GM21737 (cell line): ENCODE measurements around the gene ZBTB1.
"Not testable (repeated sequence)": the region's sequence is repeated elsewhere in the genome, so short reads cannot be mapped to it uniquely, and the experiment has no call there.

Experiments
- ATAC-seq: cut with Tn5 transposase; IDR thresholded peaks from one replicate; pipeline ENCODE4 v1.9.1; 2021; ENCODE audit warnings: mild to moderate bottlenecking, moderate library complexity; ENCODE audit not compliant: unreplicated experiment

The ZBTB1 gene

DNA sequence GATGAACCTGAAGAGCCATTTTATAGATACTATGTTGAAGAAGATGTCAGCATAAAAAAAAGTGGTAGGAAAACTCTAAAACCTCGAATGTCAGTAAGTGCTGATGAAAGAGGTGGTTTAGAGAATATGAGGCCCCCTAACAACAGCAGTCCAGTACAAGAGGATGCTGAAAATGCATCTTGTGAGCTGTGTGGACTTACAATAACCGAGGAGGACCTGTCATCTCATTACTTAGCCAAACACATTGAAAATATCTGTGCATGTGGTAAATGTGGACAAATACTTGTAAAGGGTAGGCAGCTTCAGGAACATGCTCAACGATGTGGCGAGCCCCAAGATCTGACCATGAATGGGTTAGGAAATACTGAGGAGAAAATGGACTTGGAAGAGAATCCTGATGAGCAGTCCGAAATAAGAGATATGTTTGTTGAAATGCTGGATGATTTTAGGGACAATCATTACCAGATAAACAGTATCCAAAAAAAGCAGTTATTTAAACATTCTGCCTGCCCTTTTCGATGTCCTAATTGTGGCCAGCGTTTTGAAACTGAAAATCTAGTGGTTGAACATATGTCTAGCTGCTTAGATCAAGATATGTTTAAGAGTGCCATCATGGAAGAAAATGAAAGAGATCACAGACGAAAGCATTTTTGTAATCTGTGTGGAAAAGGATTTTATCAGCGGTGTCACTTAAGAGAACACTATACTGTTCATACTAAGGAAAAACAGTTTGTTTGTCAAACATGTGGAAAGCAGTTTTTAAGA is 18.2 kb downstream of the ZBTB1 start:
- ATAC-seq, result no peak

DNA sequence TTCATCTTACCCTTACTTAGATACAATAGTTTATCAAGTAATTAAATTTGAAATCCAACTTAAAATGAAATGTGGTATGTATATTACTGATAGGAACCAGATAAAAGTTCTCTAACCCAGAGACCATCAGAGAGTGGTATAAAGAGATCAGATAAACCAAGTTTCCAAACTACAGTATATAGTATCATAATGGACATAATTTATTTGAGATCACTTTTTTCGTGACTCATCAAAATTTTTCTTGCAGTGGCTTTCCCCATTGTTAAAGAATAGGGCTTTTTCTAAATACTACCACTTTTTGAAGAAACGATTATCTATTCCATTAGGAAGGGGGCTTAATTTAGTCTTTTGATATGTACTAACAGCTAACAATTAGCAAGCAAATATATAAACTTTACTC is 20.8 kb downstream of the ZBTB1 start:
- ATAC-seq, result no peak

DNA sequence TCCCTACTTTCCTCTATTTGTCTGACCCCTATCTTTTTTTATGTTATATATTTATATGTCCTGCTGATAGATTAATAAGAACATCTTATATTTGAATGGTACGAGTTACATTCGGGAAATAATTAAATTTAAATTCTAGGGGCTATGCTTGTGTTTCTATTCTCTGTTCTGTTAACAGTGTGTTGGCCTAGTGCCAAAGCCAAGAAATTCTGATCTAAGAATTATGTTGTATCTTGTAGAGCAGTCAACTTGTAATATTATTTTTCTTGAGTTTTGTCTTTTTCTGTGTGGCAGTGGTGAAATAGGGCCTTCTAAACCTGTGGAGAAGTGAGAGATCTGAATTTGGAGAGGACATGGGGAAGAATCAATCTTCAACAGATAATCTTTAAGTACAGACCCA is 27.0 kb downstream of the ZBTB1 start:
- no peak for ATAC-seq

DNA sequence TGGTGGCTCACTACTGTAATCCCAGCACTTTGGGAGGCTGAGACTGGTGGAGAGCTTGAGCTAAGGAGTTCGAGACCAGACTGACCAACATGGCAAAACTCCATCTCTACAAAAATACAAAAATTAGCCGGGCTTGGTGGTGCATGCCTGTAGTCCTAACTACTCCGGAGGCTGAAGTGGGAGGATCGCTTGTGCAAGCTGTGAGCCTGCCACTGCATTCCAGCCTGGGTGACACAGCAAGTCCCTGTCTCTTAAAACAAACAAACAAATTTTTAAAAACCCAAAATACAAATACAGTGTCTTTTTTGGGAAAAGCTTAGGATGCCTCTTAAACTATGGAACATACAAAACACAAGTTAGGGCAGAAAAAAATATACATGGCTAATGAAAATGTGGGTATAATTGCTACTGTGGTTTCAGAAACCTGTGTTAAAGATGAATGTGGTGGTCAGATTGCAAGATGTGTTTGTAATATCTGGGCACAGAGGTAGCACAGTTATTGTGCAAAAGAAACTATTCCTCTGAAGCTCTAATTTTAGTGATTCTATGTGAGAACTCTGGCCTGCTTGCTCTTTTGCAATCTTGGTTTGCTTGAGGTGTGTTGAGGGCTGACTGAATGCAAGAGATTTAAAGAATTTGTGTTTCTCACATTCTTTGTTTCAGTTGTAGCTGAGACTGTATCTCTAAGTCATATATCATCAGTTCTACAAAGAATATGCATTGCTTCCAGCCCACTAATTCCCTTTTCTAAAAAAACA is 32.1 kb downstream of the ZBTB1 start:
- no peak for ATAC-seq

- ATAC-seq, result peak; percentile 94
Observed at GRCh38 chr14:64540208-64541202, 35.9 kb downstream of the ZBTB1 start, which contains the start of gene HSPA2. HSPA2 (plus strand) TSS chr14:64540741; CDS start chr14:64540850, 109 bp downstream.

DNA sequence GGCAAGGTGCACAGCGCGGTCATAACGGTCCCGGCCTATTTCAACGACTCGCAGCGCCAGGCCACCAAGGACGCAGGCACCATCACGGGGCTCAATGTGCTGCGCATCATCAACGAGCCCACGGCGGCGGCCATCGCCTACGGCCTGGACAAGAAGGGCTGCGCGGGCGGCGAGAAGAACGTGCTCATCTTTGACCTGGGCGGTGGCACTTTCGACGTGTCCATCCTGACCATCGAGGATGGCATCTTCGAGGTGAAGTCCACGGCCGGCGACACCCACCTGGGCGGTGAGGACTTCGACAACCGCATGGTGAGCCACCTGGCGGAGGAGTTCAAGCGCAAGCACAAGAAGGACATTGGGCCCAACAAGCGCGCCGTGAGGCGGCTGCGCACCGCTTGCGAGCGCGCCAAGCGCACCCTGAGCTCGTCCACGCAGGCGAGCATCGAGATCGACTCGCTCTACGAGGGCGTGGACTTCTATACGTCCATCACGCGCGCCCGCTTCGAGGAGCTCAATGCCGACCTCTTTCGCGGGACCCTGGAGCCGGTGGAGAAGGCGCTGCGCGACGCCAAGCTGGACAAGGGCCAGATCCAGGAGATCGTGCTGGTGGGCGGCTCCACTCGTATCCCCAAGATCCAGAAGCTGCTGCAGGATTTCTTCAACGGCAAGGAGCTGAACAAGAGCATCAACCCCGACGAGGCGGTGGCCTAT is 36.8 kb downstream of the ZBTB1 start:
- ATAC-seq, result no peak

DNA sequence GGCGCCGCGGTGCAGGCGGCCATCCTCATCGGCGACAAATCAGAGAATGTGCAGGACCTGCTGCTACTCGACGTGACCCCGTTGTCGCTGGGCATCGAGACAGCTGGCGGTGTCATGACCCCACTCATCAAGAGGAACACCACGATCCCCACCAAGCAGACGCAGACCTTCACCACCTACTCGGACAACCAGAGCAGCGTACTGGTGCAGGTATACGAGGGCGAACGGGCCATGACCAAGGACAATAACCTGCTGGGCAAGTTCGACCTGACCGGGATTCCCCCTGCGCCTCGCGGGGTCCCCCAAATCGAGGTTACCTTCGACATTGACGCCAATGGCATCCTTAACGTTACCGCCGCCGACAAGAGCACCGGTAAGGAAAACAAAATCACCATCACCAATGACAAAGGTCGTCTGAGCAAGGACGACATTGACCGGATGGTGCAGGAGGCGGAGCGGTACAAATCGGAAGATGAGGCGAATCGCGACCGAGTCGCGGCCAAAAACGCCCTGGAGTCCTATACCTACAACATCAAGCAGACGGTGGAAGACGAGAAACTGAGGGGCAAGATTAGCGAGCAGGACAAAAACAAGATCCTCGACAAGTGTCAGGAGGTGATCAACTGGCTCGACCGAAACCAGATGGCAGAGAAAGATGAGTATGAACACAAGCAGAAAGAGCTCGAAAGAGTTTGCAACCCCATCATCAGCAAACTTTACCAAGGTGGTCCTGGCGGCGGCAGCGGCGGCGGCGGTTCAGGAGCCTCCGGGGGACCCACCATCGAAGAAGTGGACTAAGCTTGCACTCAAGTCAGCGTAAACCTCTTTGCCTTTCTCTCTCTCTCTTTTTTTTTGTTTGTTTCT is 37.6 kb downstream of the ZBTB1 start:
- ATAC-seq, result no peak

DNA sequence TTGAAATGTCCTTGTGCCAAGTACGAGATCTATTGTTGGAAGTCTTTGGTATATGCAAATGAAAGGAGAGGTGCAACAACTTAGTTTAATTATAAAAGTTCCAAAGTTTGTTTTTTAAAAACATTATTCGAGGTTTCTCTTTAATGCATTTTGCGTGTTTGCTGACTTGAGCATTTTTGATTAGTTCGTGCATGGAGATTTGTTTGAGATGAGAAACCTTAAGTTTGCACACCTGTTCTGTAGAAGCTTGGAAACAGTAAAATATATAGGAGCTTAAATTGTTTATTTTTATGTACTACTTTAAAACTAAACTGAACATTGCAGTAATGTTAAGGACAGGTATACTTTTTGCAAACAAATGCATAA is 38.2 kb downstream of the ZBTB1 start:
- no peak for ATAC-seq

DNA sequence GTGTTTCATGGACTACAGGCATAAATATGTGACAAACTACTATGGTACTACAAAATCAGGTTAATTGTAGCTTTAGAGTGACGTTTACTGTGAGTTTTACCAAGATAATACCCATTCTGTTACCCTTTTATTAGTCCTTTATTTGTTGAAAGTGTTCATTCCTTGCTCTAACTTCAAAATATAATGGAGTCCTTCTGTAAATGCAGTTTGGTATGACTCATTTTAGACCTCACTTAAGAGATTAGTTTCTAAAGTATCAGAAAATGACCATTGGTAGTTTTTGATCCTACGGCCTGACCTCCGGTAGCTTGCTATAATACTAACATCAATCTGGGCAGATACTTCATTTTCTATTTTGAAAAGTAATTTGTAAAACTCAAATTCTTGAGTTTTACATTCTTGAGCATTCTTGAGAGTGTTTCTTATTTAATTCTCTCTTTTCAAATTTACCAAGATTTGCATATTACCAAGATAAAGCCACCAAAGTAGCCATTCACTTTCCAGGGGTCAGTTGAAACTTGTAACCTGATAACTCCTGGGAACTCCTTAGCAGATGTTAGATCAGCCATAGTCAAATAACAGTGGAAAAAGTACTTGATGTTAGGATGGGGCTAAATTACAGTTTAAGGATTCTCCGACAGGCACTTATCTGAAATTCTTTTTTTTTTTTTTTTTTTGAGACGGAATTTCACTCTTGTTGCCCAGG is 40.2 kb downstream of the ZBTB1 start:
- ATAC-seq, result no peak

DNA sequence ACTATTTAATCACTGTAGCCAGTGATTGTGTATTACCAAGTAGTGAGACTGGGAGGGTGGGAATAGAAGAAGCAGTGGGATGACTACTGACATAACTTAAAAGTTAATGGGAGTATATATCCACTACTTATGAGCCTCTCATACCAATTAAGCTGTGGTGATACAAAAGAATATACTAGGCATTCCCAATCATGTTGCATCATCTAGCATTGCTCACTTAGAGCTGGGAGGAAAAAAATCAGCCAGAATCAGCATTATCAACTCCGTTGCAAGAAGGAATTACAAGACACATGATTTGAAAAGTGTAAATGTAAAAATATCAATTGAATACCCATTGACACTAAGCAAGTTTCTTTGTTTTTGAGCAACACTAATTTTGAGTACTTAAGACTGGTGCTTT is 44.4 kb downstream of the ZBTB1 start:
- no peak for ATAC-seq

DNA sequence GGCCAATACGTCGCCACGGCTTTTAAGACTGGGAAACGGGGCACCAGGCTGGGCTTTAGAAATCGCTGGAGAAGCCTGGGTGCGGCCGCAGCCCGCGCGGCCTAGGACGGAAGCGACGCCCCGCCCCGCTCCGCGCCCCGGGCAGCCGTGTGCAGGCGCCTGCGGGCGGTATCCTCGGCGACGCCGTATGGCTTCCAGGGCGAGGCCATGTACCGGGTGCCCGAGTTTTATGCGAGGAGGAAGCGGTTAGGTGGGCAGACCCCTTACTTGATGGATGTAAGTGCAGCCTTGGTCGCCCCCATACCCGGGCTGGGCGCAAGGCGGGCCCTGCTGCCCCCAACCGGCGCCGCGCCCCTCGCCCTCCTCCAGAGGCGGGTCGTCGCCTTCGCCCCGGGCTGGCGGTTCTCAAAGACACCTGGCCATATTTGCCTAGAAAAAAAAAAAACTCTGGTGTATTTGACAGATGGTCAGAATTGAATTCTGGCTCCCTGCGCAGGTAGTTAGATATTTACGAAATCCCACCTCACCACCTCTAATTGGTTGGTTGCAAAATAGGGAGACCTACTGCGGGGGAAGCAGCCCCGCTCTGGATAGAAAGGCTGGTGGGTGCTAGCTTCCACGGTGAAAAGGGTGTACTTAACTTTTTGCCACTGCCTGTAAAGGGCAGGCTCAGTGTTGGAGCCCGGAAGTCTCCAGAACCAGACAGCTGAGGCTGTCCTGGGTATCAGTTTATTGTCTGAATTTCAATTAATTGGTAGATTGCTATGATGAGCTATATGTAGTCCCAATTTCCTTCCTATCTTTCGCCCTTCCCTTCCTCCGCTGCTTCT is 45.4 kb downstream of the ZBTB1 start, which contains the start of gene PPP1R36:
TSS of gene PPP1R36 (plus strand) at position 171 of the 830 bp plus-strand sequence. CDS start at position 208, 37 bp downstream.
- no peak for ATAC-seq

- ATAC-seq, result no peak
Observed at GRCh38 chr14:64550621-64551333, 46.2 kb downstream of the ZBTB1 start.

DNA sequence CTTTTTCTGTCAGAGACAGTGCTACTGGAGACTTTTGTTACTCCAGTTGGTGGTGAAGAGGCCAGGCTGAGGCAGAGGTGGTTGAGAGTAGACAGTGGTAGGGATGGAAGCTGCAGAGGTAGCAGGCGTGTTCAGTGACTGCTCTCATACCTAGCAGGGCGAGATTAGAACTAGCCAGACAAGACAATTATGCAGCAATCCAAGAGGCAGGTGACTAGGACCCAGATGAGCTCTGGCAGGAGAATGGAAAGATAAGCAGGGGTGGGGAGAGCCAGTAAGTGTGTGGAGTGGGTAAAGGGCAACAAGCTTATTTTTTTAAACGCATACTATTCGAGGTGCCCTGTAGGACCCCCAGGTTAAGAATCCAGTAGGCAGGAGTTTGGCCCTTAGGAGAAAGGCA is 50.0 kb downstream of the ZBTB1 start:
- ATAC-seq, result no peak

DNA sequence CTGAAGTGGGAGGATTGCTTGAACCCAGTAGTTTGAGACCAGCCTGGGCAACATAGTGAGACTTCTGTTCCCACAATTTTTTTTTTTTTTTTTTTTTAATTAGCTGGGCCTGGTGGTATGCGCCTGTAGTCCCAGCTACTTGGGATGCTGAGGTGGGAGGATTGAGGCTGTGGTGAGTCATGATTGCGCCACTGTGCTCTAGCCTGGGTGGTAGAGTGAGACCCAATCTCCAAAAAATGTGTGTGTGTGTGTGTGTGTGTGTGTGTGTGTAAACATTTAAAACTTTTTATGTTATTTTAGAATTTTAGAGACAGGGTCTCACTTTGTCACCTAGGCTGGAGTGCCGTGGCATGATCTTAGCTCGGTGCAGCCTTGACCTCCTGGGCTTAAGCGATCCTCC is 52.0 kb downstream of the ZBTB1 start:
- ATAC-seq, result no peak

GRCh38 chr14:64558216-64558615 is 53.6 kb downstream of the ZBTB1 start:
- not testable (repeated sequence) for ATAC-seq

GRCh38 chr14:64561631-64562030 is 57.1 kb downstream of the ZBTB1 start:
- no peak for ATAC-seq

- no peak for ATAC-seq
Observed at GRCh38 chr14:64562436-64562835, 57.9 kb downstream of the ZBTB1 start.
